Thoracic aorta (tissue), 2 donors: Measurements from ENCODE around the gene CCPG1. TPM values are rescaled to one million over a fixed set of nuclear protein-coding genes. Genes with fewer than 3 reads are reported as not detected.

ENCODE experiments used
- ATAC-seq: fragments of 150-250 bp; one replicate; pipeline ENCODE4 v1.8.0; 2017; ENCODE audit warnings: low read depth; ENCODE audit not compliant: insufficient number of reproducible peaks, low FRiP score
- DNase-seq: peaks from one replicate; pipeline ENCODE4 v3.0.0-alpha.2; 2020; ENCODE audit warnings: low spot score
- H3K27ac ChIP-seq, 2 donors: fragments of 200-600 bp; sonication (generic); 1 replicate in 1 of 2; 2 replicates in 1 of 2; pipeline ENCODE4 v1.5.1; 2016; ENCODE audit warnings: mild to moderate bottlenecking in 2 of 2, moderate library complexity in 2 of 2
- H3K27me3 ChIP-seq: fragments of 200-600 bp; sonication (generic); replicated peaks from 2 replicates; pipeline ENCODE4 v1.6.0; 2016; ENCODE audit warnings: mild to moderate bottlenecking; ENCODE audit not compliant: insufficient read depth
- H3K36me3 ChIP-seq: fragments of 200-600 bp; sonication (generic); one replicate; pipeline ENCODE4 v1.5.1; 2016
- H3K4me1 ChIP-seq, 2 donors: fragments of 200-600 bp; sonication (generic); 1 replicate in 1 of 2; 2 replicates in 1 of 2; pipeline versions ENCODE4 v1.5.1 to v1.6.0; 2016; ENCODE audit warnings: low read depth in 2 of 2, mild to moderate bottlenecking in 1 of 2; ENCODE audit not compliant: control insufficient read depth in 1 of 2
- H3K4me3 ChIP-seq: fragments of 200-600 bp; sonication (generic); 2 replicates; pipeline ENCODE4 v1.5.1; 2016; ENCODE audit warnings: mild to moderate bottlenecking
- H3K9me3 ChIP-seq: fragments of 200-600 bp; sonication (generic); 2 replicates; pipeline ENCODE4 v1.5.1; 2016
- total RNA-seq, 2 donors: library from RNA; depleted of rRNA; stranded (reverse); fragments of >200 nt; gene quantifications; one replicate each; pipeline versions ENCODE4 v1.1.0 to v1.2.3, GENCODE V29; 2016
- TF ChIP-seq, protein P1 (sequence below): fragments of 200-600 bp; sonication (generic); IDR thresholded peaks from one replicate; pipeline ENCODE4 v1.5.1; 2019; ENCODE audit warnings: antibody characterized with exemption

CCPG1 gene
- total RNA-seq, 2 donors from 2014 or later = 116 to 122 TPM

DNA sequence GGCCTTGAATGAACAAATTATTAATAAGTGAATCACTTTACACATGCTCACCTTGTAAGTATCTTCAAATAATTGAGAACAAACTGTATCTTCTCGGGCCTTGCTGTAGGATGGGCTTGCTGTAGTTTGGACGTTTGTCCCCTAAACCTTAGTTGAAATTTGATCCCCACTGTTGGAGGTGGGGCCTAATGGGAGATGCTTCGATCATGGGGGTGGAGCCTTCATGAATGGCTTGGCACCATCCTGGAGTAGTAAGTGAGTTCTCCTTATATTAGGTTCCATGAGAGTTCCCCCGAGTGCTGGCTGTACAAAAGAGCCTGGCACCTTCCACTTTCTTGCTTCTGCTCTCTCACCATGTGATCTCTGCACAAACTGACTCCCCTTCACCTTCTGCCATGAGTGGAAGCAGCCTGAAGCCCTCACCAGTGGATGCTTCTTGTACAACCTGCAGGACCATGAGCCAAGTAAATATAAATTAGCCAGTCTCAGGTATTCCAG, 59.8 kb downstream of the CCPG1 start:
- ATAC-seq (no peak), DNase-seq (no peak)
- Histone ChIP-seq H3K27me3 (no peaks in the 10 kb centered on the region), H3K36me3 (peaks cover 9% of the 10 kb centered on the region), H3K4me3 (no peak overlapping the region), H3K27ac (no peak overlapping the region), H3K4me1 (peaks cover 10 to 14% of the 10 kb centered on the region in 2 donors), H3K9me3 (no peaks in the 10 kb centered on the region)
- TF ChIP-seq, protein P1, sequence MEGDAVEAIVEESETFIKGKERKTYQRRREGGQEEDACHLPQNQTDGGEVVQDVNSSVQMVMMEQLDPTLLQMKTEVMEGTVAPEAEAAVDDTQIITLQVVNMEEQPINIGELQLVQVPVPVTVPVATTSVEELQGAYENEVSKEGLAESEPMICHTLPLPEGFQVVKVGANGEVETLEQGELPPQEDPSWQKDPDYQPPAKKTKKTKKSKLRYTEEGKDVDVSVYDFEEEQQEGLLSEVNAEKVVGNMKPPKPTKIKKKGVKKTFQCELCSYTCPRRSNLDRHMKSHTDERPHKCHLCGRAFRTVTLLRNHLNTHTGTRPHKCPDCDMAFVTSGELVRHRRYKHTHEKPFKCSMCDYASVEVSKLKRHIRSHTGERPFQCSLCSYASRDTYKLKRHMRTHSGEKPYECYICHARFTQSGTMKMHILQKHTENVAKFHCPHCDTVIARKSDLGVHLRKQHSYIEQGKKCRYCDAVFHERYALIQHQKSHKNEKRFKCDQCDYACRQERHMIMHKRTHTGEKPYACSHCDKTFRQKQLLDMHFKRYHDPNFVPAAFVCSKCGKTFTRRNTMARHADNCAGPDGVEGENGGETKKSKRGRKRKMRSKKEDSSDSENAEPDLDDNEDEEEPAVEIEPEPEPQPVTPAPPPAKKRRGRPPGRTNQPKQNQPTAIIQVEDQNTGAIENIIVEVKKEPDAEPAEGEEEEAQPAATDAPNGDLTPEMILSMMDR = no peak

- ATAC-seq = no peak
- H3K27ac ChIP-seq = peak overlapping the region; percentile 78 to 83
- H3K9me3 ChIP-seq = no peaks in the 10 kb centered on the region
- H3K4me1 ChIP-seq = peaks cover 17 to 35% of the 10 kb centered on the region in 2 donors
- no peaks in the 10 kb centered on the region for H3K27me3 ChIP-seq
- TF ChIP-seq, protein P1 = no peak
- no peaks in the 10 kb centered on the region for H3K36me3 ChIP-seq
- no peak for DNase-seq
- H3K4me3 ChIP-seq = no peak overlapping the region
Observed at GRCh38 chr15:55344206-55344605, 64.0 kb downstream of the CCPG1 start.

DNA sequence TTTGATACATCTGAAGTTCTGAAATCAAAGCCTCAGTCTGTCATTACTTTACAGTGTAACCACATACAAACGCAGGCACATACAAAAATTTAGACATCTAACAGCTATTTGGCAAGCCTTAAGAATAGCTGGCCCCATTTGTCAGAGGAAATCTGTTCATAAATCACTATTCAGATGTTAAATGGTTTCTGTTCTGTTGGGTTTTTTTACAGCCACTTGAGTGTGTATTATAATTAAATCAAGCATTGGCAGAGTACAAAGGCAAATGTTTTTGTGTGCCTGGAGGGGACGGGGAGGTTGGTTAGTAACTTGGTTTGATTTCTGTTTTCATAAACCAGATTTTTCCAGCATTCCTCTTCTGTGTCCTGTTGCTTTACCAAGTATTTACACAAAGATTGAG, 65.0 kb downstream of the CCPG1 start:
- TF ChIP-seq, protein P1 = no peak
- H3K4me3 ChIP-seq = peak overlapping the region; percentile 25
- no peaks in the 10 kb centered on the region for H3K9me3 ChIP-seq
- H3K4me1 ChIP-seq = peaks cover 17 to 42% of the 10 kb centered on the region in 2 donors
- H3K27ac ChIP-seq = peak overlapping the region; percentile 78 to 83
- ATAC-seq (peak; percentile 13), DNase-seq (no peak)
- no peaks in the 10 kb centered on the region for H3K27me3 ChIP-seq
- no peaks in the 10 kb centered on the region for H3K36me3 ChIP-seq

GRCh38 chr15:55337160-55337559, 71.0 kb downstream of the CCPG1 start:
- Histone ChIP-seq H3K36me3 (peaks cover 4% of the 10 kb centered on the region), H3K9me3 (no peaks in the 10 kb centered on the region), H3K4me3 (no peak overlapping the region), H3K27ac (no peak overlapping the region), H3K27me3 (no peaks in the 10 kb centered on the region), H3K4me1 (peaks cover 3 to 17% of the 10 kb centered on the region in 2 donors)
- TF ChIP-seq, protein P1 = no peak
- DNase-seq = no peak
- no peak for ATAC-seq

GRCh38 chr15:55334997-55335396, 73.2 kb downstream of the CCPG1 start:
- no peak overlapping the region for H3K4me3 ChIP-seq
- no peak overlapping the region for H3K27ac ChIP-seq
- no peak for DNase-seq
- no peaks in the 10 kb centered on the region for H3K9me3 ChIP-seq
- ATAC-seq = no peak
- peaks cover 3 to 15% of the 10 kb centered on the region in 2 donors for H3K4me1 ChIP-seq
- H3K27me3 ChIP-seq = no peaks in the 10 kb centered on the region
- H3K36me3 ChIP-seq = peaks cover 4% of the 10 kb centered on the region
- TF ChIP-seq, protein P1 = no peak
